GM21515 (cell line): ENCODE results near the gene TTC21B.

Experiments
- ATAC-seq: cut with Tn5 transposase; IDR thresholded peaks from one replicate; pipeline ENCODE4 v1.9.1; 2021; ENCODE audit not compliant: unreplicated experiment

TTC21B gene

DNA sequence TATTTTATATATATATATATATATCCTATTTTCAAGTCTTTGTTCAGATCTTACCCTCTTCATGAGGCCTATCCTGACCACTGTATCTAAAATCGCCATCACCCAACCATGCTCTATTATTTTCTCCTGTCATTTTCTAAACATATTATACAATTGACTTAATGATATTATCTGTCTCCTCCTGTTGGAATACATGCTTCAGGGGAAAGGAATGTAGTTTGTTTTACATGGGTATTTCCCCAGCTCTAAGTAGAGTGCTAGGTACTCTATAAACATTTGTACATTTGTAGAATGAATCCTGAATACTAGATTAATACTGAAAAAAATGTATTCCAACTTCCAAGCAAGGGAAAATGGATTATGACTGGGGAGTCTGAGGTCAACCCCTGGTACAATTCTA lies 26.2 kb downstream of the TTC21B start:
- no peak for ATAC-seq

DNA sequence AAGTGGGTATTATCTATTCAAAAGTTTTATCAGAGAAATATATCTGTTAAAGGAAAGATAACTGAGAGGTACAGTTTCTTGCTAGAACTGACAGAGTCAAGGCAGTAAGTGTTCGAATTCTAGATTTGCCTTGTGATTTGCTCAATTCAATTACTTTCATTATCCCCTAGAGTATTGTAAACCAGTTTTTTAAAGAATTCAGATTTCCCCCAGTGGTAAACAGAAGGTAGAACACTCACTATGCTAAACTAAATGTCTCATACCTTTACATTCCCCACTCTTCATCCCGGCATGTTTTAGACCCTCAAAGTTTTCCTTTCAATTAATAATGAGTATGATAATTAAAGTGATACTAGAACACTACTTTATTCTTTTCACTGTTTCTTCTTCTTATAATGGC lies 28.6 kb downstream of the TTC21B start:
- ATAC-seq = no peak

DNA sequence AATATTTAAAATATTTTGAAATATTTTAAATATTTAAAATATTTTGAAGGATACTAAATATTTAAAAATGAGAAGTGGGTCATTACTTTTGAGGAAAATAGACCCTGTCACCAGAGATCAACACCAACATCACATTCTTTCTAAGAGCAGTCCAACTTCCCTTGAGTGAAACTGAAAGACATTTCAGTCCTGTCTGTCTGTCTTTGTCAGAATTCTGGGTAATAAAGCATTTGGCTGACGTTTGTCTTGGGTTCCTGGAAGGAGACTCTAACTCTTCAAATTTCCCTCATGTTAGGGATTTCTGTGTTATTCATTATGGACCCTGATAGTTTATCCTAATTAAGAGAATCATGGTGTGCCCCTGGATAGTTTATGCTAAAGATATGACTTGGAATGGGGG lies 32.8 kb downstream of the TTC21B start:
- ATAC-seq = no peak

- no peak for ATAC-seq
These were observed 39.9 kb downstream of the TTC21B start for GRCh38 chr2:165913636-165914035.

DNA sequence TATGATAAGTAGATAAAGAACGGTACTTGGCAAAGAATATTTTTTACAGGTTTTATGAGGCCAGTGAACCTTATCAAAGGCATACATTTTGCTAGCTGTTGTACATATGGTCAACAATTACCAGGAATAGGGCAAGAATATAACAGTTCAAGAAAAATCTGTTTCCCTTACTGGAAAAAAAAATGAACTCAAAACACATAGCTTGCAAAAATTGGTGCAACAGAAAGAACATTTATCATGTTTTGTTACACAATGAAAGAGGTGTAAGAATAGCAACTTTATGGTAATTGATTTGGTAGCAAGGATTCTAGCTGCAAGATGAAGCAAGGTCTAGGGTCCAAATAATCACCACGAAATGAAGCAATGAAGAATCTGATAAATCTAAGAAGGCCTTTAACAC lies 41.6 kb downstream of the TTC21B start:
- no peak for ATAC-seq

DNA sequence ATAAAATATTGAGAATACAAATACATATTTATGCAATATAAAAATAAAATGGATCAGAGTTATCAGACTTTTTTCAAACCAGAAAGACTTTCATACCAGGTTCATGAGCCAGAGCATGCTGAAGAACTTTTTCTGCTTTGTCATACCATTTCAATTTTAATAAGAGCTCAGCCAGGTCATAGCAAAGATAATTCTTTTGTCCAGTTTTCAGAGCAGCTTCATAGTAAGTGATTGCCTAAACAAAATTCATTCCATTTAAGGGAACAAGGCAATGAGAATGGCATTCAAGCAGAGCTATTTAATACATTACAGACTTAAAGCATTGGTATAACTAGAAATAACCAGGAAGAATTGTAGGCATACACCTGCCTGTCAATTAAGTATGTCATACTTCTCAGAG lies 42.3 kb downstream of the TTC21B start:
- no peak for ATAC-seq

- ATAC-seq = no peak
These were observed 44.1 kb downstream of the TTC21B start for GRCh38 chr2:165909466-165909865.

- no peak for ATAC-seq
These were observed 47.7 kb downstream of the TTC21B start for GRCh38 chr2:165905854-165906253.

- no peak for ATAC-seq
These were observed 48.3 kb downstream of the TTC21B start for GRCh38 chr2:165905269-165905668.

DNA sequence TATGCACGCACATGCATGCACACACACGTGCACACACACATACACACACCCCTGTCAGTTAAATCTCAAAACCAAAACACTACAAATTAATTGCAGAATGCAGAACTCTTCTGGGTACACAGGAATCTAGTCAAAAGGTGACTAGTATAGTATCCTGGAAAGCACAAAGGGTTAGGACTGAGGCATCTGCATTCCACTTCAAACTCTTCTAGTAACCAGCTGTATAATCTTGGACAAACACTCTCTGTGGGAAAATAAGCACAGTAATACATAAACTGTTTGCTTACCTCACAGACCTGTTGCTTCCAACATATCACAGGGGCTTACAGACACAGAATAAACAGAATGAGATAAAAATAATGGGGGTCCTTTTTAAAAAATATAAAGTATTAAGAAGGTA lies 49.1 kb downstream of the TTC21B start:
- ATAC-seq = no peak

- no peak for ATAC-seq
These were observed 50.2 kb downstream of the TTC21B start for GRCh38 chr2:165903406-165903805.

GRCh38 chr2:165902934-165903333 lies 50.6 kb downstream of the TTC21B start:
- ATAC-seq = no peak

GRCh38 chr2:165901620-165902298 lies 51.8 kb downstream of the TTC21B start:
- ATAC-seq = no peak

DNA sequence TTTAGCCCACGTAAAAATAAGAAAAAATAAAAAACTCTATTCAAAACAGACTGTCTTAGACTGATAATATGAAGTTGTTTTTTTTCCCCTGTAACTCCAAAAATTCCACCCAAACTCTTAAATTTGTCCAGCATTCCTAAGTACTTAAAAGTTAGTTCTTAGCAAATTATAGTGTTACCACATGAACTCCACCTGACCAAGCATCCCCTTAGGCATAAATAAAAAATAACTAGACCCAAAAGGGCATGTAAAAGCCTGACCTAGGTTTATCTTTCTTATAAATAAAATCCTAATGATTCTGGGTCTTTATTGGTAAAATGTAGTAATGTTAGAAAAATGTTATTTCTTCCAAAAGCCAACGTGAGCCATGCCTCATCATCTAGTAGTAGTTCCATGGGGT lies 54.3 kb downstream of the TTC21B start:
- ATAC-seq = no peak

DNA sequence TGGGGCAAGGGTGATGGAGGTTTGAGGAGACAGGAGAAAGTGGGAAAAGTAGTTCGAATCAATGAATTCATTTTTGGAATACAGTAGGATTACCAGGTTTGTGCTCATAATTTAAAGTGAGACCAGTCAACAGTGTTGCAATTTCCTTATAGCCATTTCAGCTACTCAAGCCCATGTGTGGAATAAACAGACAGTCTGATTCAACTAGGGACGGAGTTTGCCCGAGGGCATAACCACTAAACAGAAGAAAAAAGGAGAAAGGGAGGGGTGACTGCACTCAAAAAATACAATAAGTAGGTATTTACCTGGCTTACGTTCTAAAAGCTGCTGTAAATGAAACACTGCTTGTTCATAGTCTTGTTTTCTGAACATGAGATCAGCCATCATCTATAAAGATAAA lies 55.2 kb downstream of the TTC21B start:
- ATAC-seq = no peak

DNA sequence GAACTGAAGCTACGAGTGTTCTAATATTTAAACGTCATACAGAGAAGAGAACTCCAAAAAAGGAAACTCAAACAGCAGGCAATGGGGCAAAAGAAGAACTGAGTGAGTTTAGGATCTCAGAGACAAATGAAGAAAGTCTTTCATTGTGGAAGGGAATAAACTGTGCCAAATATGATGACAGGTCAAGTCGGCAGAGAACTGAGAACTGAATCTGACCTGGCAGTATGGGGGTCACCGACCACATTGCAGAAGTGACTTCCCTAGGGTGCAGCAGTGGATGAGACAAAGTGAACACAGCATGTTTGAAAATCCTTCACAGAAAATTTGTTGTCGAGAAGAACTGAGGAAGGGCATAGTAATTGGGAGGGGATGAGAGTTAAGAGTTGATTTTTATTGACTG lies 55.9 kb downstream of the TTC21B start:
- ATAC-seq = peak; percentile 64

DNA sequence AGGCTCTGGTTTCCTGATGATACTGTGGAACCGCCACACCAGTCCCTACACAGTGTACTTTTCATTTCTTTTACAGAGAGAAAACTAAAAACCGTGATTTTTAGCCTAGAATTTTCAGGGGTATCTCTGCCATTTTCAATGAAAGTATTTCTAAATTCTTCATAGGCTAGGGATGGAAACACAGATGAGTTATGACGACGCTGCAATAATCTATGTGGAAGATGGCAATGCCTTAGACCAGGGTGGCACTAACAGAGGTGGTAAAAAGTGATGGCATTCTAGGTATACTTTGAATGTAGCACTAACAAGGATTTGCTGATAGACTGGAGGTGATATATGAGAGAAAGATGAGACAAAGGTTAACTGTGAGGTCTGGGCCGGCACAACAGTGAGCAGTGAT lies 56.5 kb downstream of the TTC21B start:
- ATAC-seq = no peak

DNA sequence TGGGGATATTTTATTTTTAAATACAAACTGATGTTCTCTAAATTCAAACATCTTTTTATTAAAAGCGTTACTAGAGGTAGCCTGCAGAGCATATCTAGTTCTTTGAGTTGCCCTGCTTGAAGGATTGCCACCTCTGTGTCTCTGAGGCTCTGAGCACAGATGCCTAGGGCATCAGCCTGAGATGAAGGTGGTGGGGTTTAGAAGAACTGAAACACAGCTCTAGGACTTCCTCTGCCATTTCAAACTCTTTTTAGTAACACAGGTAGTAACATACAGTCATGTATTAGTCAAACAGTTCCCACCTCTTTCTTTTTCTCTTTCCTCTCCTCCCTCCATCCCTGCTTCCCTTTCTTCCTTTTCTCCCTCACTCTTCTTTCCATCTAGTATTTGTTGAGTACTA lies 57.6 kb downstream of the TTC21B start:
- ATAC-seq = peak; percentile 92

DNA sequence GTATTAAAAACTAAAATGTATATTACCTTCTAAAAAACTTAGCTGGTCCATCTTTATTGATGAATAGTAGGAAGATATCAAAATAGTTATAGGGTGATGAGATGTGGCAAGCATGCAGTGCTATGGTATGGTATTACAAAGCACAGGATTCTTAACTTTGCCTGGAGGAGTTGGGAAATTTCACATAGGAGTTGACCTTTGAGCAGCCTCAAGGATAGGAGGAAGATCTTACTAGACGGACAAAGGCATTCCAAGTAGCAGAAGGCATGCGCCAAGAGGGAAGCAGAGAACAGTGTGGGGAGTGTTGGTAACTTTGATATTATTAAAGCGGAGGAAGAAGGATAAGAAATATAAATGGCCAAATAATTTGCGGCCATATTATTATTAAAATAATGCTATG lies 60.0 kb downstream of the TTC21B start:
- ATAC-seq = no peak

- no peak for ATAC-seq
These were observed 61.0 kb downstream of the TTC21B start for GRCh38 chr2:165892526-165892925.

DNA sequence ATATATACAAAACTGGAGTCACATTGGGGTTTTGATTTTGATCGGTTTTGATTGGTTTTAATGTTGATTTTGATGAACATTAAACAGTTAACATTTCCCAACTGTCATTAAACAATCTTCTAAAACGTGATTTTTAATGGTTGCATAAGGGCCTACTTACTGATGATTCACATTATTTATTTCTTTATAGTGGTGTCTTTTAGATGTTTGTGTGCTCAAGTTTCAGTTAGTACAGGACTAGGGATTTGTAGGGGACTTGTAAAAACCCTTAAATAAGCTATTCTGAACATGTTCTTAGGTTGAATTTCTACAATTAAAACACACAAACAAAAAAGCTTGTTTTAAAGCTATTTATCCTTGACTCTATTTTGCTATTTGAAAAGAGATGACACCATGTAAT lies 61.6 kb downstream of the TTC21B start:
- no peak for ATAC-seq

- ATAC-seq = no peak
These were observed 62.2 kb downstream of the TTC21B start for GRCh38 chr2:165891345-165891744.

DNA sequence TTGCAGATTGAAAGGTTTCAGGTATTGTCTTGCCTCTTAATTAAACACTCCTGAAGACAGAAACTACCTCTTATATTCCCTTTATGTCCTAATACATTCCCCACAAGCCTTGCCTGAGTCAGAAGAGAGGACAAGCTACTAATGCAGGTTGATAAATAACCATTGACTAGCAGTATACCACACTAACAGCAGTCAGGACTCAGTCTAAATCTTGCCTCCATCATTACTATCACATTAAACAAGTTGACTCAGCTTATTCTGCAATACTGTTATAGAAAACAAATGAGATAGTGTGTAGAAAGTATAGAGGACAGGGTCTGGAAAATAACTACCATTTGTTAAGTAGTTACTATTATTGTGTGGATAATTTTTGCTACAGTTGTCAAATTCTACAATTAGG lies 63.8 kb downstream of the TTC21B start:
- no peak for ATAC-seq

GRCh38 chr2:165889158-165889557 lies 64.4 kb downstream of the TTC21B start:
- ATAC-seq = no peak
